ENCODE results near the gene RER1.

RER1 gene

GRCh38 chr1:2354511-2355372 is 36.9 kb upstream of the RER1 start:
- peak in 1 of 5 experiments; percentile 2 for DNase-seq

DNA sequence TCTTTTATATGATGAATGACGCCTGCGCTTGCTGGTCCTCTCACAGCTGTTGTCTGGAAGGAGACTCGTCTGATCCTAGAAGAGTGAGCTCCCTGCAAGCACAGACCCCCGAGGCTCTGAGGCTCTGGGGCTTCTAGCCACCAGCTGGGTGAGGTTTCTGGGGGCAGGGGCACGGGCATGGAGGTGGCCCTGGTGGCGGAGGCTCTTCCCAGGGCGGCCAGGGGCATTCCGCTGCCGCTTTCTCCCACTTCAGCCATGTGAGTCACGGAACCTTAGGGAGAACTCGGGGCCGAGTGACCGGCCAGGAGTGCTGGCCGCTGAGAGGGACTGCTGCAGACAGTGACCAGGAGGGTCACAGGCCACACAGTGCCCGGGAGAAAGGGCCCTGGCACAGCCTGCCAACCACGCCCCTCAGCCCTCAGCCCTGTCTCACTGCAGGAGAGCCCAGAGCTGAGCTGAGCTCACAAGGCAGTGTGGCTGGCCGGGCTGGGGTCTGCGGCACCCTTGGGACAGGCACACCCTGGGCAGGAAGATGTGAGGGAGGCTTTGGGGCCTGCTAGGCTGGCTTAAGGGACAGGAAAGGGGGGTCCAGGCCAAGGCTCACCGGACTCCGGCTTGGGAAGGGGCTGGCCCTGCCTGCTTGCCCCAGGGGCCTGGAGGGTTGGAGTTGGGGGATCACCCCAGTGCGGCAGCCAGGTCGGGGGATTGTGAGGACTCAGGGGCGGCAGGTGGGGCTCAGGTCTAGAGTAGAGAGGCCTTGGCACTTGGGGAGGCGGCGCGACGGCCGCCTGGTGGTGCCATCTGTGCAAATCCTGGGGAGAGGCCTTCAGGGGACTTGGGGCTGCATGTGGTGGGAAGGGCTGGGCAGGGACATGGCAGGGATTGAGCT is 36.0 kb upstream of the RER1 start:
- DNase-seq = peak in 1 of 5 experiments; percentile 2

DNA sequence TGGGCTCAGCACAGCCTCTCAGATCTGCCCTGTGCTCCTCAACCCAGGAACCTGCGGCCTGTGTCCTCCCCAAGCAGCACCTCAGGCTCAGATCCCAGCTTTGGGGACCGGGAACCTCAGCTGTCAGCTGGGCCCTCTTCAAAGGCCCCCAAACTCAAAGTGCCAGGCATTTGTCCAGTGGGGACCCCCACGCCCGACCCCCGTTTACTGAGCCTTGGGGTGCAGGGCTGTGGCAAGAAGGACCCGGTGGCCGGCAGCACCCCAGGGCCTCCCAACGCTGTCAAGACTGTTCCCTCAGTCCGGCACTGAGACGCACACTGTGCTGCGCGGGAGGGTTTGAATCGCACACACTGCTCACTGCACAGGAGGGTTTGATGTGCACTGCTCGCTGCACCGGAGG is 35.2 kb upstream of the RER1 start:
- peak in 1 of 5 experiments; percentile 2 for DNase-seq

DNA sequence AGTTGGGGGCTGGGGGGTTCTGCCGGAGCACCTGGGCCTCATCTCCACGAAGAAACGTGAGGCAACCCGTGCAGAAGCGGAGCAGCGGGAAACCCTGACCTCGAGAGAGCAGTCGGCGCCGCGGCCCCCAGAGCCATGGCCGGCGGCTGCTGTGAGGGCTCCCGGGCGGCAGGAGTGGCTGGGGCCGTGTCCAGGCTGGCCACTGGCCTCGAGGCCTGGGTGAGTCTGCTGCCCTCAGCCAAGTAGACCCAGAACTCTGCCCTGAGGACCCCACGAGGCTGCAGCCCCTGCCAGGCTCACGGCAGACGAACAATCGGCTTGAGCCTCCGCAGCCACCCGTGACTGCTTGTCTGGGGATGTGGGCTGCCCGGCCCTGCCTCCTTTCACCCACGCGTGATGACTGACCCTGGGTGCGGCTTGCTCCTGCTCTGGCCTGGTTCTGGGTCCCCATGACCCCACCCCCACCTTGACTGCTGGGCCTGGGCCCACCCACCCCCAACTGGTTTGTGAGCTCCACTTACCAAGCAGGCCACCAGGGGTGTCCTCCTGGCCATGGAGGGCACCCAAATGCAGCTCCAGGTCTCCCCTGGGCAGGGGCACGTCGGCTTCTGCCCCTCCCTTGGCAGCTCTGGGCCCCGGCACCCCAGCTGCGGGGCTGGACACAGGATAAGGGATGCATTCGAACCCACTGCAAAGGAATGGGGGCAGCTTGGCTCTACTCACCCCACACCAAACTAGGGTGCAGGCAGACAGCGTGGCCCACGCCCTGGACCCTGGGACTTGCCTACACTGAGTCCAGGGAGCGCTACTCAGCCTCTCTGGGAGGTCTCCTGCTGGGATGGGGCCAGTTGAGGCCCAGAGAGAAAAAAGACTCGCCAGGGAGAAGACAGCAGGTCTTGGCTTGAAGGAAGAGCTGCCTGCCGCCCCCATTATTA is 34.5 kb upstream of the RER1 start:
- peak in 1 of 5 experiments; percentile 2 for DNase-seq

GRCh38 chr1:2358072-2358471 is 33.6 kb upstream of the RER1 start:
- DNase-seq = peak in 1 of 5 experiments; percentile 1

DNA sequence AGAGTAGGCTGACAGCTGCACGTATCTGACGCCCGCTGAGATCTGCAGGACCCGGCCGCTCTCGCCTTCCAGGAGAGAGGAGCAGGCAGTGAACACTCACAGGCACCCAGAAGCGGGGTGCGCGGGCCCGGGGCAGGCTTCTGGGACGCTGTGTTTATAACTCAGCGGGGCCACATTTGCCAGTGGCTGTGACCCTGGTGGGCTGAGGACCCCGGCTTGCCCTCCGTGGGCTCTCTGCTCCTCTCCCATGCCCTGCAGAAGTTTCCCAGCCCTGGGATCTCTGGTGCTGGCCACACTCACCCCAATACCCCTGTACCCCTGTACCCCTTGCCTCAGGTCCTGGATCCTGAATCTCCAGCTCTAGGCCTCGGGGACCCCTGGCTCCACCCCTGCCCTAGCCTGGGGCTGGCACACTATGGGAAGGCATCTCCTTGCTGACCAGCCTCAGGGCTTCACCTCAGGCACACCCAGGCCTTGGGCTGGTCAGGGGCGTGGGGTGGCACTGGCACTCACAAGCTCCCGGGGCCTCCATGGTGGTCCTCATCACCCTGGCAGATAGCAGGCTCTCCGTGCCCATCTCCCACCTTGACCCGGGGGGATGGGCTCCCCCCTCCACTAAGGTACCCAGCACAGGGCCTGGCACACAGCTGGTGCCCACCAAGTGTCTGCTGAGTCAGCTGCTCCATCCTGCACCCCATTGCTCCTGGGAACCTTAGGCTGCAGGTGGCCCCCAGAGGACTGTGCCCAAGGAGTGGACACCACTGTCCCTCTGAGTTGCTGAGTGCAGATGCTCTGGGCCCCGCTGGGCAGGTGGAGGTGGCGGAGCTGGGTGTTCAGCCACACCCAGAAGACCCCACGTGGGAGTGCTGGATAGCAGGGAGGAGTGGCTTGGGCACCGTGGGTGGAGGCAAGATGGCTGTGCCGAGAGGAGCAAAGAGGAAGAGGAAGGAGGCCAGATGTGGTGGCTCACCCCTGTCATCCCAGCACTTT is 32.7 kb upstream of the RER1 start:
- DNase-seq = peak in 1 of 5 experiments; percentile 2

- peak in 1 of 5 experiments; percentile 0 for DNase-seq
These were observed 30.9 kb upstream of the RER1 start for GRCh38 chr1:2360588-2361364.

DNA sequence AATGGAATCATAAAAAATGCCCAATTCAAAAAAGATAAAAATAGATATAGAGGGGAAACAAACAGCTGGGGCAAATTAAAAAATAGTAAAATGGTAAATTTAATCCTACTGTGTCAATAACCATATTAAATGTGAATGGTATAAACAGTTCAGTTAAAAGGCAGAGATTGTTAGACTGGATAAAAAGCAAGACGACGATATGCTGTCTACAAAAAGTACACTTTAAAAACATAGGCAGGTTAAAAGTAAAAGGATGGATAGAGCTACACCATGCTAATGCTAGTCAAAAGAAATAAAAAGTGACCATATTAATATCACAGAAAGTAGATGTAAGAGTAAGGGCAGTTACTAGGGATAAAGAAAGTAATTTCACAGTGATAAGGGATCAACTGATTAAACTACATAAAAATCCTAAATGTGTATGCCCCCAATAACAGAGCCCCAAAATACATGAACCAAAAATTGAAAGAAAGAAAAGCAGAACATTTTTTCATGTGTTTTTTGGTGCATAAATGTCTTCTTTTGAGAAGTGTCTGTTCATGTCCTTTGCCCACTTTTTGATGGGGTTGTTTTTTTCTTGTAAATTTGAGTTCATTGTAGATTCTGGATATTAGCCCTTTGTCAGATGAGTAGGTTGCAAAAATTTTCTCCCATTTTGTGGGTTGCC is 27.7 kb upstream of the RER1 start:
- DNase-seq = no peak

DNA sequence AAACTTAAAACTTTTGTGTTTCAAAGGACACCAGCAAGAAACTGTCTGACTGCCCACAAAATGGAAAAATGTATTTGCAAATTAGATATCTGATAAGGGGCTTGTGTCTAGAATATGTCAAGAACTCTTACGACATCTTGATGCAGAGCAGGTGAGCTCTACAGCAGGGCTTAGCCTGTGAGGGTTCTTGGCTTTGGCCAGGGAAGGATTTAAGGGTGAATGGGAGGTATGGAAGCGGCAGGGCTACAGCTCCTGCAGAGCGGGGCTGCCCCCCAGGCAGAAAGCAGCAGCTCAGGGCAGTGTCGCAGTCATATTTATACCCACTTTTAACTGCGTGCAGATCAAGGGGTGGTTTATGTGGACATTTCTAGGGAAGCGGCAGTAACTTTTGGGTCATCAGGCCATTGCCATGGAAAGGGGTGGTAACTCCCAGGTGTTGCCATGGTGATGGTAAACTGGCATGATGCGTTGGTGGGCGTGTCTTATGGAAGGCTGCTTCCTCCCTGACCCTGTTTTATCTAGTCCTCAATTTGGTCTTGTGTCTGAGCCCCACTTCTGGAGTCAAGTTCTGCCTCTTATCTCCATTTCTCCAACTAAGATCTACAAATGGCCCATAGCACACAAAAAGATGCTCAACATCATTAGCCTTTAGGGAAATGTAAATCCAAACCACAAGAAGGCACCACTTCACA is 23.4 kb upstream of the RER1 start:
- no peak for DNase-seq

GRCh38 chr1:2372551-2373490 is 18.8 kb upstream of the RER1 start:
- no peak for DNase-seq

DNA sequence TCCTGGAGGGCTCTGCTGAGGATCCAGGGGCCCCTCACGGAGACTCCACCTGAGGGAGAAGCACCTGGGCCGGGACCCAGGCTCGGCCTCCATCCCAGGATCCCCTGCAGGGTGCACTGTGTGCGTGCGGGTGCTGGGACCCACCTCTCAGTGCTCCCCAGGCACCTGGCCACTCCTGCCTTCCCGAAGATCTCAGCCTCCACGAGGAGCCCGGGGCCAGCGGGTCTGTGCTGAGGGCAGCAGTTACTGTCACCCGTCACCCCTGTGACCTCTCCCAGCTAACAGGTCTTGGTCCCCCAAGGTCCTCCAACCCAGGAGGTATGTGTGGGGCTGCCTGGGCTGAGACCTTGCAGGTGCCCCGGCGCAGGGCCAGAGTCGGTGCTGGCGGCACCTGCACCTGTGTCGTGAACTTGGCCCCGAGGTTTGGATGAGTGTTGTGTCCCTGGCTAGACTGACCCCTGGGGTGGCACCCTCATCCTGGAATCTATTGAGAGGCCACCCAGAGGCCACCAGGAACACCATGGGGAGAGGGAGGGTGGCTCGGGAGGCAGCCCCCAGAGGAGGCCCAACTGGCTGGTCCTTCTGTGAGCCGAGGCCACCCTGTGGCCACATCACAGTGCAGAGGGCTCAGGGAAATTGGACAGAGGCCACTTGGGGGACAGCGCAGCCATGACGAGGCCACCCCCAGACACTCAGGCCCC is 17.9 kb upstream of the RER1 start:
- DNase-seq = no peak

GRCh38 chr1:2374252-2375155 is 17.1 kb upstream of the RER1 start:
- DNase-seq = no peak

DNA sequence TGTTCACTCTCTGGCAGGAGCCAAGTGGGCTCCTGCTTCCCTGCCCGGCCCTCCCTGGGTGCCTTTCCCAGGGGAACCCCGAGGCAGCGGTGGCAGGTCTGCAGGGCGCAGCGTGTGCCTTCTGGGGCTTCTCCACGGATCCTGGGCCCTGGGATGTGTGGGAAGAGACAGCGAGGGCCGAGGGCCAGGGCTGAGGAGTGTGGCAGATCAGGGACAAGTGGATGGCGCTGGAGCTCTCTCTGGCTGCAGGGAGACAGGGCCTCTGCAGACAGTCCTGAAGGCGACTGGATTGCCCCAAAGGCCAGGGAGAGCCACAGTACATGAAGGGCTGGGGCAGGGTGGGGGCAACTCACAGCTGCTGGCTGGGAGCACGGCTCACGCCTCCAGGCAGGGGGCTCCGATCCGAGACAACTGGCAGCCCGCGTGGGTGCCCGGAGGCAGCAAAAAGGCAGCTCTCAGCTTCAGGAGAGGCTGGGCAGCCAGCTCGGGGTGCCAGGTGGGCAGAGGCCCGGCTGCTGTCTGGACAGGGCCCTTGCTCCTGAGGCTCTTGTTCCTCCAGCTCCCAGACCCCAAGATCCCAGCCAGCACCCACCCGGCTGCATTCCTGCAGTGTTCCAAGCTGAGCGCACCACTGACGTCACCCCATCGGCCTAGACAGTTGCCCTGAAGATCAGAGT is 16.3 kb upstream of the RER1 start:
- no peak for DNase-seq

DNA sequence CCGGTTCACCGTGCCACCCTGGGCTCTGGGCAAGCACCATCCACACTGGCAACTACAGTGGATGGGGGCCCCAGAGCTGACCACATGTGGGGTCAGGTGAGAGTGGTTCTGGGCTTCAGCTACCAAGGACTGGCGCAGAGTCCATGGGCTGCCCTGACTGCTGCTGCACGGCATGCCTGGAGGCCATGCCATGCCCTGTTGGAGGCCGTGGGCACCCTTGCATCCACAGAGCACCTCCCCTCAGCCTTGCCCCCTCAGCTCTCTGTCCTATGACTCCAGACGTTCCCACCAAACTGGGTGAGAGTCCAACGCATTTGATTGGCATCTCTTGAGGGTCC is 15.7 kb upstream of the RER1 start:
- DNase-seq = no peak

DNA sequence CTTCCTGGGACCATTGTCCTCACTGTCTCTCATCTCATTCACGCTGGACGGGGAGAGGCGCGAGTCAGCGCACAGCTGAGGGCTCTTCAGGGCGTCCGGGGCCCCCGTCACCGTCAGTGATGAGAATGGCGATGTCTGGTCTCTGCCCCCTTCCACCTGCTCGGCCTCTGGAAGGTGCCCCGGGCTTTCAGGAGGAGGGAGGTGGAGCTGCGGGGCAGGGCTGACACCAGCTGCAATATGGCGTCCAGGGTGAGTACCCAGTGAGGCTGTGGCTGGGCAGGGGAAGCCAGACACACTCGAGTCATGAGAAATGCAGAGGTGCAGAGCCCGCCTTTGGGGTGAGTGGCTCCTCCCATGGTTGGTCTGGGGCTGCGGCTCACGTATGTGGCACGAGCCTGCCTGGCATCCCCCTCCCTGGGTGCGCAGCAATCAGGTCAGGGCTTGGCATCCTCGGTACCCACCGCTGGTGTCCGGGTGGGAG is 15.3 kb upstream of the RER1 start:
- no peak for DNase-seq

All from T-helper 2 cell (primary cell).